ENCODE measurements around the gene CEACAM3. TPM values are rescaled to one million over a fixed set of nuclear protein-coding genes. Genes with fewer than 3 reads are reported as not detected.
A peak's percentile ranks its signal among the peaks of the same experiment; 100 is the strongest.

CEACAM3 gene
- total RNA-seq, 4 donors from 2014 or later = 0.54 to 1.6 TPM; not detected in 2

- no peaks in the 10 kb centered on the region for H3K4me1 ChIP-seq
- H3K27me3 ChIP-seq = peaks cover 44% of the 10 kb centered on the region
- no peak overlapping the region for H3K27ac ChIP-seq
- no peak overlapping the region for H3K4me3 ChIP-seq
- no peaks in the 10 kb centered on the region for H3K36me3 ChIP-seq
- no peaks in the 10 kb centered on the region for H3K9me3 ChIP-seq
- TF ChIP-seq EP300 (IDR thresholded peaks at IDR 0.05) (no peak), POLR2A (IDR thresholded peaks at IDR 0.05) (no peak), CTCF (IDR thresholded peaks at IDR 0.05) (no peak), POLR2AphosphoS5 (IDR thresholded peaks at IDR 0.05) (no peak)
- WGBS, 2 donors (ENCODE audit: low coverage in 1 of 2) = 33 to 84% methylated on average over 2 to 12 of the region's 16 CpGs
- ATAC-seq = no peak
Observed at GRCh38 chr19:41808663-41809566, 12.5 kb downstream of the CEACAM3 start.

- no peak for ATAC-seq
- H3K27me3 ChIP-seq = peaks cover 43% of the 10 kb centered on the region
- H3K27ac ChIP-seq = peak overlapping the region in 1 of 4 donors; percentile 14
- no peaks in the 10 kb centered on the region for H3K9me3 ChIP-seq
- no peaks in the 10 kb centered on the region for H3K36me3 ChIP-seq
- no peak overlapping the region for H3K4me3 ChIP-seq
- H3K4me1 ChIP-seq = no peaks in the 10 kb centered on the region
- 40% methylated on average over 1 of the region's 4 CpGs; no CpG with 5 or more reads in 1 of the 2 donors for WGBS, 2 donors (ENCODE audit: low coverage in 1 of 2)
- TF ChIP-seq POLR2AphosphoS5 (IDR thresholded peaks at IDR 0.05) (no peak), POLR2A (IDR thresholded peaks at IDR 0.05) (no peak), CTCF (IDR thresholded peaks at IDR 0.05) (no peak), EP300 (IDR thresholded peaks at IDR 0.05) (no peak)
Observed at GRCh38 chr19:41810301-41810700, 13.9 kb downstream of the CEACAM3 start.

- Histone ChIP-seq H3K27ac (no peak overlapping the region), H3K9me3 (no peaks in the 10 kb centered on the region), H3K36me3 (no peaks in the 10 kb centered on the region), H3K27me3 (peaks cover 38% of the 10 kb centered on the region), H3K4me1 (no peaks in the 10 kb centered on the region), H3K4me3 (no peak overlapping the region)
- ATAC-seq = no peak
- 100% methylated on average over 1 of the region's 3 CpGs; no CpG with 5 or more reads in 1 of the 2 donors for WGBS, 2 donors (ENCODE audit: low coverage in 1 of 2)
- TF ChIP-seq POLR2A (IDR thresholded peaks at IDR 0.05) = no peak
- TF ChIP-seq POLR2AphosphoS5 (IDR thresholded peaks at IDR 0.05) = no peak
- no peak for TF ChIP-seq CTCF (IDR thresholded peaks at IDR 0.05)
- TF ChIP-seq EP300 (IDR thresholded peaks at IDR 0.05) = no peak
Observed at GRCh38 chr19:41811036-41811435, 14.6 kb downstream of the CEACAM3 start.

GRCh38 chr19:41811981-41812380, 15.6 kb downstream of the CEACAM3 start:
- TF ChIP-seq CTCF (IDR thresholded peaks at IDR 0.05) (no peak), EP300 (IDR thresholded peaks at IDR 0.05) (no peak), POLR2A (IDR thresholded peaks at IDR 0.05) (no peak), POLR2AphosphoS5 (IDR thresholded peaks at IDR 0.05) (no peak)
- Histone ChIP-seq H3K27me3 (peaks cover 37% of the 10 kb centered on the region), H3K36me3 (no peaks in the 10 kb centered on the region), H3K27ac (no peak overlapping the region), H3K4me3 (no peak overlapping the region), H3K4me1 (no peaks in the 10 kb centered on the region), H3K9me3 (no peaks in the 10 kb centered on the region)
- 83% methylated on average over 1 to 2 of the region's 3 CpGs for WGBS, 2 donors (ENCODE audit: low coverage in 1 of 2)
- no peak for ATAC-seq

GRCh38 chr19:41813911-41814310, 17.5 kb downstream of the CEACAM3 start:
- no peak for ATAC-seq
- H3K4me1 ChIP-seq = no peaks in the 10 kb centered on the region
- H3K36me3 ChIP-seq = no peaks in the 10 kb centered on the region
- TF ChIP-seq POLR2A (IDR thresholded peaks at IDR 0.05) = no peak
- TF ChIP-seq POLR2AphosphoS5 (IDR thresholded peaks at IDR 0.05) = no peak
- TF ChIP-seq CTCF (IDR thresholded peaks at IDR 0.05) = no peak
- no peak for TF ChIP-seq EP300 (IDR thresholded peaks at IDR 0.05)
- no peak overlapping the region for H3K27ac ChIP-seq
- no peaks in the 10 kb centered on the region for H3K9me3 ChIP-seq
- WGBS, 2 donors (ENCODE audit: low coverage in 1 of 2) = no CpG with 5 or more reads among the region's 4 CpGs
- H3K4me3 ChIP-seq = no peak overlapping the region
- peaks cover 27% of the 10 kb centered on the region for H3K27me3 ChIP-seq
